ENCODE measurements around the gene SIGLEC5. TPM values are rescaled to one million over a fixed set of nuclear protein-coding genes. Genes with fewer than 3 reads are reported as not detected.
A peak's percentile ranks its signal among the peaks of the same experiment; 100 is the strongest.
"Not testable (repeated sequence)": the region's sequence is repeated elsewhere in the genome, so short reads cannot be mapped to it uniquely, and the experiment has no call there.

The SIGLEC5 gene
- not detected for polyA plus RNA-seq (2013, experiment 1 of 2; ENCODE audit: insufficient read length)
- polyA plus RNA-seq (2013, experiment 2 of 2; ENCODE audit: insufficient read length), result not detected

DNA sequence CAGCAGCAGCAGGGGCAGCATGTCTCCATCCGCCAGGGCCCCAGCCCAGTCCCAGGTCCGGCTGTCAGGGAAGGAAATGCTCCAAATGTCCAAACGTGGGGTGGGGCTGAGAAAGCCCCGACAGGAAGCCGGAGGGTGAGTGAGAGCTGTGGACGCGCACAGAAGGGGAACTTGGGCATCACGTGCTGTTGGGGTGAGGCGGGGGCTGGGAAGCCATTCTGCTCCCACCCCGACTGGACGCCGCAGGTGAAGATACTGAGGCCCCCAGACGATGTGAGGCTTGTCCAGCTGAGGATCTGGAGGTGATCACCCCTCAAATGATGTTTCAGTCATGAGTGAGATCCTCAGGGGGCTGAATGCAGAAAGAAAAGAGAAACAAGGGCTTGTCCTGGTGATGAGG, at the start of gene SIGLEC5:
Gene SIGLEC5 (minus strand): TSS at position 87 of the 400 bp plus-strand sequence. CDS start 66 bp downstream, at position 21.
- not testable (repeated sequence) for DNase-seq

- DNase-seq, result no peak
These were observed 46.4 kb upstream of the SIGLEC5 start for GRCh38 chr19:51676566-51677083.

GRCh38 chr19:51675911-51676565, 45.8 kb upstream of the SIGLEC5 start:
- DNase-seq, result peak; percentile 20

- no peak for DNase-seq
These were observed 38.0 kb upstream of the SIGLEC5 start for GRCh38 chr19:51668216-51668615.

DNA sequence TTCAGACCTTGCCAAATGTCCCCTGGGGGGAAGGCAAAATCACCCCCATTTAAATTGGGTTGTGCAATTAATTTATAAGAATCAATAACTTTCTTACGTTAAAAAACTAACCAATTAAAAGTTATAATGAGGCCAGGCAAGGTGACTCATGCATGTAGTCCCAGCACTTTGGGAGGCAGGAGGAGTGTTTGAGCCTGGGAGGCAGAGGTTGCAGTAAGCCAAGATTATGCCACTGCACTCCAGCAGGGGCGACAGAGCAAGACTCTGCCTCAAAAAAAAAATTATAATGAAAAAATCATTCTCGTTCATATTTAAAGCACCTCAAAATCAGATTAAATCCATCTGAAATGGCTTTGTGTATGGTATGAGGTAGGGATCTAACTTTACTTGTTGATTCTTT, 34.8 kb upstream of the SIGLEC5 start:
- DNase-seq, result no peak

- no peak for DNase-seq
These were observed 33.9 kb upstream of the SIGLEC5 start for GRCh38 chr19:51664131-51664530.

GRCh38 chr19:51663650-51664049, 33.4 kb upstream of the SIGLEC5 start:
- no peak for DNase-seq

DNA sequence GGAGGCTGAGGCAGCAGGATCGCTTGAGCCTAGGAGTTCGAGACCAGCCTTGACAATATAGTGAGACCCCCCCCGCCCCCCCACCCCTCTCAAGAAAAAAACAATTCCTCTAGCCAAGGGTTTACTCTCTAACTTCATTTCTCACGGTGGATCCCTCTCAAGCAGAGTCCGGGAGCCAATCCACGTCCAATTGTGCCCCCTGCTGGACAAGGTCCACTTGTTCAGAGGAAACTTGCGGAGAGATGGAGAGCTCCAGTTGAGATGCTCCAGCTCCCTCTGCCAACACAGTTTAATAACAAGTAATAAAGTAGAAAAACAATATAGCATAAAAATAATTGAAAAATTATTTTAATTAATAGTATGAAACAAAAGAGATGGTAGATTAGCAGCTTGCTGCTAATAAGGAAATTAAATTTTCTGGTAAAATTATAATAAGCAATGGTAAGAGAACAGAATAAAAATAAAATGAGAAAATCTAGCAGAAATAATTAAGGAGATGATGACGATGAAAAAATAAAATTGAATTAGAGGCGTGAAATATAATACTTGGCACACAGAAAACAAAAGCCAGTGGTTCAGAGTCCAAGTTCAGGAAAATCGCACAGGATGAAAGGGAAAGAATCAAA, 30.9 kb upstream of the SIGLEC5 start:
- peak; percentile 71 for DNase-seq

- DNase-seq, result no peak
These were observed 24.6 kb upstream of the SIGLEC5 start for GRCh38 chr19:51654783-51655182.

GRCh38 chr19:51653162-51653561, 23.0 kb upstream of the SIGLEC5 start:
- no peak for DNase-seq

GRCh38 chr19:51652266-51652665, 22.1 kb upstream of the SIGLEC5 start:
- no peak for DNase-seq

- DNase-seq, result no peak
These were observed 21.1 kb upstream of the SIGLEC5 start for GRCh38 chr19:51651216-51651846.

DNA sequence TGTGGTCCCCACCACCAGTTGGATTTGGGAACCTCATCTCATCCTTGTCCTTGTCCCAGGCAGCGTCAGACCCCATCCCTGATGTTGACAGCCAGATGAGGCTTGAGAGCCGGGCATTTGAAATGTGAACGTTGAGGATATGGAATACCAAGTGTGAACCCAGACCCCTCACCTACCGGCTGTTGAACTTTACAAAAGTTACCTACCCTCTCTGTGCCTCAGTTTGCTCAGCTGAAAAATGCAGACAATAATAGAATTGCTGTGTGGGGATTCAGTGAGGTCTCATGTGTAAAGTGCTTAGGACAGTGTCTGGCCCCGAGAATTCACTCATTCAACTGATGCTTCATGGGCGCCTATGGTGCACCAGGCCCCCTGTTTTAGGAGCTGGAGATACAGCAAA, 17.1 kb upstream of the SIGLEC5 start:
- DNase-seq, result no peak

DNA sequence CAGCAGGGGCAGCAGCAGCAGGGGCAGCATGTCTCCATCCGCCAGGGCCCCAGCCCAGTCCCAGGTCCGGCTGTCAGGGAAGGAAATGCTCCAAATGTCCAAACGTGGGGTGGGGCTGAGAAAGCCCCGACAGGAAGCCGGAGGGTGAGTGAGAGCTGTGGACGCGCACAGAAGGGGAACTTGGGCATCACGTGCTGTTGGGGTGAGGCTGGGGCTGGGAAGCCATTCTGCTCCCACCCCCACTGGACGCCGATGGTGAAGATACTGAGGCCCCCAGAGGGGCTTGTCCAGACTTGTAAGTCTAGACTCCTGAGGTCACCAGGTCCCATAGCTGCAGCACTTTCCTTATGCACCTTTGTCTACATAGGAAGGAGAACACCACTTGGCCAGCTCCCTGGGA, 16.5 kb upstream of the SIGLEC5 start, which contains the start of gene SIGLEC14:
Gene SIGLEC14 (minus strand): TSS at position 96 of the 400 bp plus-strand sequence. CDS start 66 bp downstream, at position 30.
- not testable (repeated sequence) for DNase-seq

GRCh38 chr19:51644636-51645271, 14.6 kb upstream of the SIGLEC5 start:
- DNase-seq, result no peak

- DNase-seq, result no peak
These were observed 11.4 kb upstream of the SIGLEC5 start for GRCh38 chr19:51641648-51642047.

- DNase-seq, result no peak
These were observed 10.2 kb upstream of the SIGLEC5 start for GRCh38 chr19:51640386-51640785.

GRCh38 chr19:51639916-51640315, 9.7 kb upstream of the SIGLEC5 start:
- DNase-seq, result no peak

- peak; percentile 5 for DNase-seq
These were observed 7.3 kb upstream of the SIGLEC5 start for GRCh38 chr19:51637362-51637978.

- no peak for DNase-seq
These were observed 1.9 kb upstream of the SIGLEC5 start for GRCh38 chr19:51632126-51632525.

DNA sequence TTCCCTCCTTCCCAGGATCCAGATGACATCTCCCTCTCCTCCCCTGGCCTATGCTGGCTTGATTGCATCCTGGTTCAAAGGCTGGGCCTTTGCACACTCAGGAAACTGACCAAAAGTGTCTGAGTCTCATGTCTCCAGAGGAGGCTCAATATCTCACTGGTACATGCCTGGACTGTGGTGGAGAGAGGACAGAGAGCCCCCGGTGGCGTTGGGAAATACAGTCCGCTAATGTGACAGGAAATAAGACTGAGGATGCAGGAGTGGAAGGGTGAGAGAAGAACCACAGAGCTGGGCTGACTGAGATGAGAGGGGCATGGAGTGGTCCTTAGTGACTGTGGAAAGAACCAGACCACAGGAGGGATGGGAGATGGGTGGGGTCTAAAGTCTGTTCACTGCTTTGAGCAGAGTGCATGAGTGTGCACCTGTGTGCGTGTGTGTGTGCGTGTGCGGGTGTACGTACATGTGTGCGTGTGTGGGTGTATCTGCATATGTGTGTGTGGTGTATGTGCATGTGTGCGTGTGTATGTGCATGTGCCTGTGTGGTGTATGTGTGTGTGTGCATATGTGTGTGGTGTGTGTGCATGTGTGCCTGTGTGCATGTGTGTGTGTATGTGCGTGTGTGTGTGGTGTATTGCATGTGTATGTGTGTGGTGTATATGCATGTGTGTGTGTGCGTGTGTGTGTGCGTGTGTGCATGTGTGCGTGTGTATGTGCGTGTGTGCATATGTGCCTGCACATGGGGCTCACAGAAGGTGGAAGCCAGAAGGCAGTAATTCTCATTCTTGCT, 1.9 kb downstream of the SIGLEC5 start:
- no peak for DNase-seq
